Measurements from ENCODE around the gene CA10.

Gene CA10

GRCh38 chr17:51817117-51817516 is 341.4 kb downstream of the CA10 start:
- no peak for DNase-seq (ENCODE audit: low read depth)

GRCh38 chr17:51815097-51815496 is 343.4 kb downstream of the CA10 start:
- no peak for DNase-seq (ENCODE audit: low read depth)

- DNase-seq (ENCODE audit: low read depth), result no peak
These were observed 344.0 kb downstream of the CA10 start for GRCh38 chr17:51814521-51814920.

GRCh38 chr17:51813784-51814174 is 344.7 kb downstream of the CA10 start:
- DNase-seq (ENCODE audit: low read depth), result no peak

- no peak for DNase-seq (ENCODE audit: low read depth)
These were observed 345.3 kb downstream of the CA10 start for GRCh38 chr17:51813140-51813783.

- DNase-seq (ENCODE audit: low read depth), result no peak
These were observed 351.1 kb downstream of the CA10 start for GRCh38 chr17:51807460-51807859.

GRCh38 chr17:51805765-51806164 is 352.7 kb downstream of the CA10 start:
- DNase-seq (ENCODE audit: low read depth), result no peak

GRCh38 chr17:51805185-51805584 is 353.3 kb downstream of the CA10 start:
- no peak for DNase-seq (ENCODE audit: low read depth)

GRCh38 chr17:51803161-51803560 is 355.4 kb downstream of the CA10 start:
- DNase-seq (ENCODE audit: low read depth), result no peak

GRCh38 chr17:51802544-51802943 is 356.0 kb downstream of the CA10 start:
- DNase-seq (ENCODE audit: low read depth), result no peak

- no peak for DNase-seq (ENCODE audit: low read depth)
These were observed 356.9 kb downstream of the CA10 start for GRCh38 chr17:51801626-51802025.

GRCh38 chr17:51799981-51800380 is 358.5 kb downstream of the CA10 start:
- no peak for DNase-seq (ENCODE audit: low read depth)

- DNase-seq (ENCODE audit: low read depth), result no peak
These were observed 359.3 kb downstream of the CA10 start for GRCh38 chr17:51799240-51799639.

GRCh38 chr17:51797150-51797549 is 361.4 kb downstream of the CA10 start:
- DNase-seq (ENCODE audit: low read depth), result no peak

GRCh38 chr17:51796026-51796425 is 362.5 kb downstream of the CA10 start:
- no peak for DNase-seq (ENCODE audit: low read depth)

GRCh38 chr17:51795401-51795800 is 363.1 kb downstream of the CA10 start:
- no peak for DNase-seq (ENCODE audit: low read depth)

- no peak for DNase-seq (ENCODE audit: low read depth)
These were observed 364.0 kb downstream of the CA10 start for GRCh38 chr17:51794466-51794865.

- DNase-seq (ENCODE audit: low read depth), result no peak
These were observed 364.8 kb downstream of the CA10 start for GRCh38 chr17:51793686-51794085.

GRCh38 chr17:51778842-51779241 is 379.7 kb downstream of the CA10 start:
- no peak for DNase-seq (ENCODE audit: low read depth)

- DNase-seq (ENCODE audit: low read depth), result no peak
These were observed 388.3 kb downstream of the CA10 start for GRCh38 chr17:51770027-51770759.

- DNase-seq (ENCODE audit: low read depth), result no peak
These were observed 389.3 kb downstream of the CA10 start for GRCh38 chr17:51769231-51769630.

GRCh38 chr17:51768706-51769105 is 389.8 kb downstream of the CA10 start:
- DNase-seq (ENCODE audit: low read depth), result no peak

GRCh38 chr17:51767287-51767686 is 391.2 kb downstream of the CA10 start:
- DNase-seq (ENCODE audit: low read depth), result no peak

All from activated gamma-delta T cell treated with anti-CD3 and anti-CD28 coated beads, Interleukin-2, amount 50 U/mL, for 16 hours (primary cell).